Pancreas (tissue), 10 donors: ENCODE results near the gene PSMG3. TPM values are rescaled to one million over a fixed set of nuclear protein-coding genes. Genes with fewer than 3 reads are reported as not detected.
A peak's percentile ranks its signal among the peaks of the same experiment; 100 is the strongest.
"Not testable (repeated sequence)": the region's sequence is repeated elsewhere in the genome, so short reads cannot be mapped to it uniquely, and the experiment has no call there.

ENCODE experiments used
- ATAC-seq, 4 donors: fragments of 200-7000 bp; cut with Tn5 transposase; one replicate each; pipeline versions ENCODE4 v1.8.0 to v1.9.1; 2020; ENCODE audit warnings: mild to moderate bottlenecking in 4 of 4, moderate library complexity in 4 of 4
- DNase-seq, 6 donors: peaks; one replicate each; pipeline ENCODE4 v3.0.0-alpha.2; 2020
- FAIRE-seq: peaks from 2 replicates; lab custom pipeline; 2012; peaks lifted over from hg19 to GRCh38; lab: Jason Lieb, UNC
- H3K27ac ChIP-seq, 4 donors: fragments of 200-600 bp; sonication (generic); 1 replicate in 3 of 4; 2 replicates in 1 of 4; pipeline versions ENCODE4 v1.5.0 to v1.8.0; 2020
- H3K27me3 ChIP-seq, 4 donors: fragments of 200-600 bp; one replicate each; pipeline ENCODE4 v1.8.0; 2021
- H3K36me3 ChIP-seq, 3 donors: fragments of 200-600 bp; sonication (generic) in 1 of 3; one replicate each; pipeline versions ENCODE4 v1.5.0 to v1.8.0; 2020 to 2021
- H3K4me1 ChIP-seq, 3 donors: fragments of 200-600 bp; one replicate each; pipeline ENCODE4 v1.8.0; 2021
- H3K4me3 ChIP-seq, 4 donors: fragments of 200-600 bp; sonication (generic) in 2 of 4; one replicate each; pipeline versions ENCODE4 v1.5.0 to v1.8.0; 2020 to 2021
- H3K9me3 ChIP-seq, 4 donors: fragments of 200-600 bp; one replicate each; pipeline ENCODE4 v1.8.0; 2021
- CTCF ChIP-seq, 4 donors: fragments of 200-600 bp; sonication (generic) in 3 of 4; IDR thresholded peaks; one replicate each; pipeline versions ENCODE4 v1.5.0 to v1.8.0; 2021; ENCODE audit warnings: antibody characterized with exemption in 4 of 4
- WGBS, 2 donors: extraction: QIAGEN DNeasy Blood & Tissue Kit; methylation state at CpG; one replicate each; pipeline ENCODE4 v1.1.7; 2013; 5-methylcytosine and 5-hydroxymethylcytosine counted together
- intact Hi-C, 3 donors: fragments of 100-400 bp; cut with DNase I; formaldehyde crosslinking; loops; one replicate each; pipeline versions ENCODE4 v1.11.1 to v1.14.2; 2022
- polyA plus RNA-seq, 2 donors: library from polyadenylated mRNA; stranded (reverse); fragments of 200-250 nt; gene quantifications; one replicate each; pipeline ENCODE4 v1.2.3, GENCODE V29; 2013
- total RNA-seq, 6 donors: library from RNA; stranded (reverse); fragmentation: NEBNext Ultra II Directional in 4 of 6; extraction: Animal tissue kit (Norgen Biotek cat#: 25700) in 4 of 6; gene quantifications; one replicate each; pipeline versions ENCODE4 v1.2.1 to v1.2.4, GENCODE V29; 2021 to 2023
- donor health status: healthy with polysubstance abuse.
- donor health status: DM: no; HTN: no; CAD: no; lungs with moderate emphysema.
- donor health status: DM: no; HTN: no; CAD: no.
- donor health status: control.
- donor health status: control.
- donor health status: Bipolar disorder and iron deficiency.
- donor health status: DM: yes; HTN: yes; CAD: no.
- donor health status: DM: no; HTN: no; CAD: no.
- donor health status: DM: no; HTN: no; CAD: no.
- donor health status: DM: yes; HTN: yes; CAD: no.

The PSMG3 gene
- total and polyA plus RNA-seq, 8 donors, result 6.7 to 46.1 (median 11.1) TPM

GRCh38 chr7:1521456-1521855, 48.4 kb downstream of the PSMG3 start:
- TF ChIP-seq CTCF (IDR thresholded peaks at IDR 0.05), result no peak
- intact Hi-C loops, result no loop called here
- Histone ChIP-seq H3K9me3 (no peaks in the 10 kb centered on the region), H3K4me3 (no peak overlapping the region), H3K27ac (no peak overlapping the region), H3K36me3 (no peaks in the 10 kb centered on the region), H3K4me1 (no peaks in the 10 kb centered on the region), H3K27me3 (no peaks in the 10 kb centered on the region)
- WGBS, 2 donors, result 82 to 83% methylated on average over 11 of the region's 11 CpGs
- DNase-seq, result no peak
- no peak for ATAC-seq
- FAIRE-seq, result no peak

GRCh38 chr7:1520539-1521234, 49.1 kb downstream of the PSMG3 start:
- 81 to 83% methylated on average over 27 of the region's 27 CpGs for WGBS, 2 donors
- intact Hi-C loops, result no loop called here
- H3K27ac ChIP-seq, result no peak overlapping the region

GRCh38 chr7:1519322-1519922, 50.4 kb downstream of the PSMG3 start:
- intact Hi-C loops, result not testable (repeated sequence)

More at GRCh38 chr7:1520539-1521234, 49.1 kb downstream of the PSMG3 start:
- FAIRE-seq, result no peak
- H3K27me3 ChIP-seq, result no peaks in the 10 kb centered on the region
- H3K4me1 ChIP-seq, result no peaks in the 10 kb centered on the region
- no peaks in the 10 kb centered on the region for H3K9me3 ChIP-seq
- peak in 1 of 4 donors; percentile 39 for ATAC-seq
- DNase-seq, result no peak
- TF ChIP-seq CTCF (IDR thresholded peaks at IDR 0.05), result no peak
- no peaks in the 10 kb centered on the region for H3K36me3 ChIP-seq
- H3K4me3 ChIP-seq, result no peak overlapping the region

More at GRCh38 chr7:1519322-1519922, 50.4 kb downstream of the PSMG3 start:
- DNase-seq, FAIRE-seq, ATAC-seq, H3K27me3 ChIP-seq, H3K9me3 ChIP-seq, H3K4me3 ChIP-seq, H3K27ac ChIP-seq, H3K4me1 ChIP-seq, H3K36me3 ChIP-seq: not testable (repeated sequence)
- WGBS, 2 donors, result 91 to 94% methylated on average over 12 of the region's 12 CpGs

Other genes starting within 250 kb of the PSMG3 start
- 10 to 100 TPM in 4 of 6 donors, 1 to 10 TPM in 2; 8.3 to 24.2 (median 11.3) TPM for gene MICALL2, start 110.6 kb downstream of the PSMG3 start, total RNA-seq
- gene MICALL2, start 110.6 kb downstream of the PSMG3 start, polyA plus RNA-seq, result 10 to 100 TPM; 85.6 to 93.6 TPM
- 10 to 100 TPM; 45.0 to 73.2 (median 58.3) TPM for gene INTS1, start 65.6 kb downstream of the PSMG3 start, total RNA-seq
- 100 to 1,000 TPM in 1 of 2 donors, 10 to 100 TPM in 1; 92.7 to 166 TPM for gene INTS1, start 65.6 kb downstream of the PSMG3 start, polyA plus RNA-seq
- 10 to 100 TPM; 21.1 to 43.2 (median 23.4) TPM for gene MAFK, start 39.3 kb downstream of the PSMG3 start, total RNA-seq
- gene MAFK, start 39.3 kb downstream of the PSMG3 start, polyA plus RNA-seq, result 10 to 100 TPM; 42.6 to 71.2 TPM
- 10 to 100 TPM; 15.2 to 27.5 (median 21.3) TPM for gene TMEM184A, start 13.8 kb downstream of the PSMG3 start, total RNA-seq
- gene TMEM184A, start 13.8 kb downstream of the PSMG3 start, polyA plus RNA-seq, result 10 to 100 TPM; 29.0 to 58.9 TPM
- under 1 TPM; 0.20 to 0.94 (median 0.73) TPM for gene ELFN1, start 100.2 kb upstream of the PSMG3 start, total RNA-seq
- under 1 TPM; 0.53 to 0.82 TPM for gene ELFN1, start 100.2 kb upstream of the PSMG3 start, polyA plus RNA-seq